ENCODE measurements around the gene MLXIP. TPM values are rescaled to one million over a fixed set of nuclear protein-coding genes. Genes with fewer than 3 reads are reported as not detected.
"Not testable (repeated sequence)": the region's sequence is repeated elsewhere in the genome, so short reads cannot be mapped to it uniquely, and the experiment has no call there.

The MLXIP gene
- total and polyA plus RNA-seq, 4 donors: 10.3 to 65.1 (median 44.4) TPM

DNA sequence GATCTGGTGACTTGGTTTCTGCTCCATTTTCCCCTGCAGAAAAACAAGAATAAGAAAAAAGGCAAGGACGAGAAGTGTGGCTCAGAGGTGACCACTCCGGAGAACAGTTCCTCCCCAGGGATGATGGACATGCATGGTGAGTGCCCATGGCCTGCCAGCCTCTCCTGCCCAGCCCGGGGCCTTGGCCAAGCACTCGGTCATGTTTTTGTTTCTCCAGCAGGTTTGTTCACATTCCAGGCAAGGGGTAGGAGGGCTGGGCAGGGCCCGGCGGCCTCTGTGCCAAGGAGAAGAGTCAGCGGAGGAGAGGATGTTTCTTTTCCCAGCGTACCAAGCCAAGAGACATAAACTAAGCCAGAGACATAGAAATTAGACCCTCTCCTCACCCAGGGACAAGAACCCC lies 43.3 kb upstream of the MLXIP start:
- peak; percentile 51 for ATAC-seq (ENCODE audit: low FRiP score)
- intact Hi-C loops (cut with DNase I): no loop called here
- 9 to 13% methylated on average over 8 of the region's 8 CpGs for WGBS, 2 donors

DNA sequence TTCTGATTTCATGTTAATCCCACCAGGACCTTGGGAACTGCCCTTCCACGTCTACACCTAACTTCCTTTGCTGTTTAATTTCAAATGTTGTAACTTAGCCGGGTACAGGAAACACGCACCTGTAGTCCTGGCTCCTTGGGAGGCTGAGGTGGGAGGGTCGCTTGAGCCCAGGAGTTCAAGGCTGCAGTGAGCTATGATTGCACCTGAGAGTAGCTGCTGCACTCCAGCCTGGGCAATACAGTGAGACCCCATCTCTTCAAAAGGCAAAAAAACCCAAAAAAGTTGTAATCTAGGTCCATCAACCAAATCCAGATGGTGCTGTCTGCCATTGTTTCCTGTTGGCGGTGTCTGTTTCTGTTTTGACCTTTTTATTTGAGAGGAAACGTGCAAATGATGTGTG lies 42.4 kb upstream of the MLXIP start:
- no peaks in the 10 kb centered on the region for H3K36me3 ChIP-seq (ENCODE audit: control insufficient read depth in 1 of 2, insufficient read depth in 2 of 2, low read length in 1 of 2)
- DNase-seq: no peak
- H3K4me3 ChIP-seq (ENCODE audit: low read length in 2 of 2): no peak overlapping the region
- H3K4me1 ChIP-seq (ENCODE audit: control insufficient read depth in 1 of 2, insufficient read depth in 2 of 2, low read length in 2 of 2): no peaks in the 10 kb centered on the region
- 95 to 96% methylated on average over 6 of the region's 6 CpGs for WGBS, 2 donors
- no peaks in the 10 kb centered on the region for H3K9me3 ChIP-seq (ENCODE audit: control insufficient read depth, low read length)
- ATAC-seq (ENCODE audit: low FRiP score): no peak
- H3K27me3 ChIP-seq (ENCODE audit: control insufficient read depth in 1 of 2, insufficient read depth in 2 of 2, low read length in 1 of 2): no peaks in the 10 kb centered on the region
- H3K27ac ChIP-seq (ENCODE audit: low read depth in 1 of 2, low read length in 2 of 2): no peak overlapping the region
- intact Hi-C loops (cut with DNase I): no loop called here

More for the DNA sequence above, 43.3 kb upstream of the MLXIP start:
- H3K27me3 ChIP-seq (ENCODE audit: control insufficient read depth in 1 of 2, insufficient read depth in 2 of 2, low read length in 1 of 2): no peaks in the 10 kb centered on the region
- no peak for DNase-seq
- no peaks in the 10 kb centered on the region for H3K4me1 ChIP-seq (ENCODE audit: control insufficient read depth in 1 of 2, insufficient read depth in 2 of 2, low read length in 2 of 2)
- no peaks in the 10 kb centered on the region for H3K36me3 ChIP-seq (ENCODE audit: control insufficient read depth in 1 of 2, insufficient read depth in 2 of 2, low read length in 1 of 2)
- H3K9me3 ChIP-seq (ENCODE audit: control insufficient read depth, low read length): no peaks in the 10 kb centered on the region
- no peak overlapping the region for H3K4me3 ChIP-seq (ENCODE audit: low read length in 2 of 2)
- H3K27ac ChIP-seq (ENCODE audit: low read depth in 1 of 2, low read length in 2 of 2): peak overlapping the region; percentile 4 to 20

DNA sequence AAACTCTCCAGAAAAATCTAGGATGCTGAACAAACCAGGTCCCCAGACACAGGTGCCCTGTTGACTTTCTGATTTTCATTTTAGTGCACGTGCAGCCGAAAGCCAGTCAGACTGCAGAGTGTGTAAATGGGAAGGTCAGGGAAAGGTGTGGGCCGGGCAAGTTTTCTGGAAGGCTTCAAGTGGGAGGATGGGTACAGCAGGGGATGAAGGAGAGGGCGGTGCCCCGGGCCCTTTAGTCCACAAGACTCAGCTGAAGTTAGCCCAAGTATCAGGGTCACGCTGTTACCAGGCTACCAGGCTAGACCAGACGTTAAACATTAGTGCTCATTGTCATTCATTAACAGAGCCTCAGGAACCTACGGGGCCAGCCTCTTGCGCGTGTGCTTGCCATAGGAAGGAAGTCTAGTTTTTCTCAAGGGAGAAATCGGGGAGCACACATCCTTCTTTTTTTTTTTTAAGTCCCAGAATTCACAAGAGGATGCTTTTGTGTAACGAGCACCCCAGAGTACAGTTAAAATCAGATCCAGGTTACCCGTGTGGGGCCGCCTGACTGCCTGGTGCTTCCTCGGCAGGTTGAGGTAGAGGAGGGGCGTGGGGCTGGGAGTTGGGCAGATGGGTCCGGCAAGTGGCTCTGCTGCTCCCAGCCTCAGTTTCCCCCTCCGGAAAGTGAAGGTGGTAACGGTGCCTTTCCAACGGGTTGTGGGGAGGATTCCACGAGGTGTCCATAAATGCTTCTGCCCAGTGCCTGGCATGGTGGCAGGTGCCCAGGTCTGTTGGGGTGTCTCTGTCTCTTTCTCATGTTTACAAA lies 37.8 kb upstream of the MLXIP start:
- no peak for DNase-seq

DNA sequence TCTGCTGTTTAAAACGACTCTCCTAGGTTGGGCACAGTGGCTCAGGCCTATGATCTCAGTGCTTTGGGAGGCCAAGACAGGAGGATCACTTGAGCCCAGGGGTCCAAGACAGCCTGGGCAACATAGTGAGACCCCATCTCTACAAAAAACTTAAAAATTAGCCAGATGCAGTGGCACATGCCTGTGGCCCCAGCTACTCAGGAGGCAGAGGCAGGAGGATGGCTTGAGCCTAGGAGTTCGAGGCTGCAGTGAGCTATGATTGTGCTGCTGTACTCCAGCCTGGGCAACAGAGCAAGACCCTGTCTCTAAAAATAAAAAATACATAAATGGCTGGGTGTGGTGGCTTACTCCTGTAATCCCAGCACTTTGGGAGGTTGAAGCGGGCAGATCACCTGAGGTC lies 37.1 kb upstream of the MLXIP start:
- intact Hi-C loops (cut with DNase I); ATAC-seq (ENCODE audit: low FRiP score); H3K4me3 ChIP-seq (ENCODE audit: low read length in 2 of 2); DNase-seq; H3K9me3 ChIP-seq (ENCODE audit: control insufficient read depth, low read length); H3K4me1 ChIP-seq (ENCODE audit: control insufficient read depth in 1 of 2, insufficient read depth in 2 of 2, low read length in 2 of 2); H3K27ac ChIP-seq (ENCODE audit: low read depth in 1 of 2, low read length in 2 of 2); H3K27me3 ChIP-seq (ENCODE audit: control insufficient read depth in 1 of 2, insufficient read depth in 2 of 2, low read length in 1 of 2); H3K36me3 ChIP-seq (ENCODE audit: control insufficient read depth in 1 of 2, insufficient read depth in 2 of 2, low read length in 1 of 2): not testable (repeated sequence)
- WGBS, 2 donors: 92 to 94% methylated on average over 3 of the region's 3 CpGs

More for the DNA sequence above, 37.8 kb upstream of the MLXIP start:
- no peaks in the 10 kb centered on the region for H3K9me3 ChIP-seq (ENCODE audit: control insufficient read depth, low read length)
- H3K36me3 ChIP-seq (ENCODE audit: control insufficient read depth in 1 of 2, insufficient read depth in 2 of 2, low read length in 1 of 2): peaks cover 0 to 2% of the 10 kb centered on the region in 2 donors
- no peak overlapping the region for H3K27ac ChIP-seq (ENCODE audit: low read depth in 1 of 2, low read length in 2 of 2)
- no peak overlapping the region for H3K4me3 ChIP-seq (ENCODE audit: low read length in 2 of 2)
- H3K27me3 ChIP-seq (ENCODE audit: control insufficient read depth in 1 of 2, insufficient read depth in 2 of 2, low read length in 1 of 2): no peaks in the 10 kb centered on the region
- ATAC-seq (ENCODE audit: low FRiP score): no peak
- 83 to 87% methylated on average over 21 of the region's 21 CpGs for WGBS, 2 donors
- no peaks in the 10 kb centered on the region for H3K4me1 ChIP-seq (ENCODE audit: control insufficient read depth in 1 of 2, insufficient read depth in 2 of 2, low read length in 2 of 2)
- intact Hi-C loops (cut with DNase I): no loop called here

- Histone ChIP-seq H3K36me3 (ENCODE audit: control insufficient read depth in 1 of 2, insufficient read depth in 2 of 2, low read length in 1 of 2) (peaks cover 0 to 2% of the 10 kb centered on the region in 2 donors), H3K4me1 (ENCODE audit: control insufficient read depth in 1 of 2, insufficient read depth in 2 of 2, low read length in 2 of 2) (no peaks in the 10 kb centered on the region), H3K27me3 (ENCODE audit: control insufficient read depth in 1 of 2, insufficient read depth in 2 of 2, low read length in 1 of 2) (no peaks in the 10 kb centered on the region), H3K9me3 (ENCODE audit: control insufficient read depth, low read length) (no peaks in the 10 kb centered on the region), H3K4me3 (ENCODE audit: low read length in 2 of 2) (no peak overlapping the region), H3K27ac (ENCODE audit: low read depth in 1 of 2, low read length in 2 of 2) (no peak overlapping the region)
- intact Hi-C loops (cut with DNase I): no loop called here
- ATAC-seq (ENCODE audit: low FRiP score) (no peak), DNase-seq (no peak)
- WGBS, 2 donors: 80 to 84% methylated on average over 11 of the region's 11 CpGs
Measured at GRCh38 chr12:122042910-122043309, 35.6 kb upstream of the MLXIP start.

- H3K36me3 ChIP-seq (ENCODE audit: control insufficient read depth in 1 of 2, insufficient read depth in 2 of 2, low read length in 1 of 2): peaks cover 0 to 2% of the 10 kb centered on the region in 2 donors
Measured at GRCh38 chr12:122043476-122043875, 35.1 kb upstream of the MLXIP start.

DNA sequence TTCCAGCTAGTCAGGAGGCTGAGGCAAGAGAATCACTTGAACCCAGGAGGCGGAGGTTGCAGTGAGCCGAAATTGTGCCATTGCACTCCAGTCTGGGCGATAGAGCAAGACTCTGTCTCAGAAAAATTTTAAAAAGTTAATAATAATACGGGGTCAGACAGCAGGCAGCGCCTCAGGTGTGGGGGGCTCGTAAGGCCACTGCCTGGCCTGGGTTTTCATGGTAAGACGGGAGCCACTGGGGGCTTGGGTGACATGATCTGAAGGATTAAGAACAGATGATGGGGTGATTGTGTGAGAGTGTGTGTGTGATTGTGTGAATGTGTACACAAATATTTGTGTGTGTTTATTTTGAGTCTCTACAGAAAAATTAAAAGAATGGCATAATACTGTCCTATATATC lies 33.3 kb upstream of the MLXIP start:
- peaks cover 0 to 2% of the 10 kb centered on the region in 2 donors for H3K36me3 ChIP-seq (ENCODE audit: control insufficient read depth in 1 of 2, insufficient read depth in 2 of 2, low read length in 1 of 2)

More at GRCh38 chr12:122043476-122043875, 35.1 kb upstream of the MLXIP start:
- no peak for ATAC-seq (ENCODE audit: low FRiP score)
- no peaks in the 10 kb centered on the region for H3K27me3 ChIP-seq (ENCODE audit: control insufficient read depth in 1 of 2, insufficient read depth in 2 of 2, low read length in 1 of 2)
- 88 to 91% methylated on average over 15 of the region's 15 CpGs for WGBS, 2 donors
- H3K4me3 ChIP-seq (ENCODE audit: low read length in 2 of 2): no peak overlapping the region
- no peaks in the 10 kb centered on the region for H3K4me1 ChIP-seq (ENCODE audit: control insufficient read depth in 1 of 2, insufficient read depth in 2 of 2, low read length in 2 of 2)
- H3K9me3 ChIP-seq (ENCODE audit: control insufficient read depth, low read length): no peaks in the 10 kb centered on the region
- DNase-seq: no peak
- intact Hi-C loops (cut with DNase I): no loop called here
- no peak overlapping the region for H3K27ac ChIP-seq (ENCODE audit: low read depth in 1 of 2, low read length in 2 of 2)

GRCh38 chr12:122046145-122046544 lies 32.4 kb upstream of the MLXIP start:
- Histone ChIP-seq H3K4me3 (ENCODE audit: low read length in 2 of 2) (no peak overlapping the region), H3K27me3 (ENCODE audit: control insufficient read depth in 1 of 2, insufficient read depth in 2 of 2, low read length in 1 of 2) (no peaks in the 10 kb centered on the region), H3K27ac (ENCODE audit: low read depth in 1 of 2, low read length in 2 of 2) (no peak overlapping the region), H3K4me1 (ENCODE audit: control insufficient read depth in 1 of 2, insufficient read depth in 2 of 2, low read length in 2 of 2) (no peaks in the 10 kb centered on the region), H3K36me3 (ENCODE audit: control insufficient read depth in 1 of 2, insufficient read depth in 2 of 2, low read length in 1 of 2) (peaks cover 0 to 2% of the 10 kb centered on the region in 2 donors), H3K9me3 (ENCODE audit: control insufficient read depth, low read length) (no peaks in the 10 kb centered on the region)
- no peak for ATAC-seq (ENCODE audit: low FRiP score)
- intact Hi-C loops (cut with DNase I): no loop called here
- WGBS, 2 donors: 91 to 94% methylated on average over 7 of the region's 7 CpGs
- no peak for DNase-seq

More for the DNA sequence above, 33.3 kb upstream of the MLXIP start:
- no peak overlapping the region for H3K4me3 ChIP-seq (ENCODE audit: low read length in 2 of 2)
- DNase-seq (no peak), ATAC-seq (ENCODE audit: low FRiP score) (no peak)
- 97 to 99% methylated on average over 7 of the region's 7 CpGs for WGBS, 2 donors
- intact Hi-C loops (cut with DNase I): no loop called here
- H3K27me3 ChIP-seq (ENCODE audit: control insufficient read depth in 1 of 2, insufficient read depth in 2 of 2, low read length in 1 of 2): no peaks in the 10 kb centered on the region
- no peaks in the 10 kb centered on the region for H3K9me3 ChIP-seq (ENCODE audit: control insufficient read depth, low read length)
- H3K27ac ChIP-seq (ENCODE audit: low read depth in 1 of 2, low read length in 2 of 2): no peak overlapping the region
- H3K4me1 ChIP-seq (ENCODE audit: control insufficient read depth in 1 of 2, insufficient read depth in 2 of 2, low read length in 2 of 2): no peaks in the 10 kb centered on the region

DNA sequence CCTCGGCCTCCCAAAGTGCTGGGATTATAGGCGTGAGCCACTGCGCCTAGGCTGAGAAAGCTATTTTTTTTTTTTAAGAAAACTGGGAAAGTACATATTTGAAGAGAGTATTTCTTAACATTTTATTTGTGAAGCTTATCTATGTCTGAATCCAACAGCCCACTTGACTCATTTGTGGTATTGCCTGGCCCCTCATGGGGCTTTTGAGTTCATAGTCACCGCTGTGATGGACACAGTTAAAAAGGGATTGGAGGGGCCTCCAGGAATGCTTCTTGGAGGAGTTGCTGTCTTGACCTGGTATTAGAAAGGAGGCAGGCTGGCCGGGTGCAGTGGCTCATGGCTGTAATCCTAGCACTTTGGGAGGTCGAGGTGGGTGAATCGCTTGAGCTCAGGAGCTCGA lies 30.4 kb upstream of the MLXIP start:
- no peak overlapping the region for H3K4me3 ChIP-seq (ENCODE audit: low read length in 2 of 2)
- DNase-seq: no peak
- peaks cover 0 to 2% of the 10 kb centered on the region in 2 donors for H3K36me3 ChIP-seq (ENCODE audit: control insufficient read depth in 1 of 2, insufficient read depth in 2 of 2, low read length in 1 of 2)
- no peak overlapping the region for H3K27ac ChIP-seq (ENCODE audit: low read depth in 1 of 2, low read length in 2 of 2)
- H3K27me3 ChIP-seq (ENCODE audit: control insufficient read depth in 1 of 2, insufficient read depth in 2 of 2, low read length in 1 of 2): no peaks in the 10 kb centered on the region
- 92 to 93% methylated on average over 8 of the region's 8 CpGs for WGBS, 2 donors
- no peak for ATAC-seq (ENCODE audit: low FRiP score)
- no peaks in the 10 kb centered on the region for H3K9me3 ChIP-seq (ENCODE audit: control insufficient read depth, low read length)
- intact Hi-C loops (cut with DNase I): no loop called here
- H3K4me1 ChIP-seq (ENCODE audit: control insufficient read depth in 1 of 2, insufficient read depth in 2 of 2, low read length in 2 of 2): no peaks in the 10 kb centered on the region
